ENCODE measurements around the gene ADA.

Gene ADA

GRCh38 chr20:44644667-44645131 is 6.8 kb downstream of the ADA start:
- DNase-seq (ENCODE audit: low read depth in 2 of 2): peak in 1 of 2 donors; percentile 14

DNA sequence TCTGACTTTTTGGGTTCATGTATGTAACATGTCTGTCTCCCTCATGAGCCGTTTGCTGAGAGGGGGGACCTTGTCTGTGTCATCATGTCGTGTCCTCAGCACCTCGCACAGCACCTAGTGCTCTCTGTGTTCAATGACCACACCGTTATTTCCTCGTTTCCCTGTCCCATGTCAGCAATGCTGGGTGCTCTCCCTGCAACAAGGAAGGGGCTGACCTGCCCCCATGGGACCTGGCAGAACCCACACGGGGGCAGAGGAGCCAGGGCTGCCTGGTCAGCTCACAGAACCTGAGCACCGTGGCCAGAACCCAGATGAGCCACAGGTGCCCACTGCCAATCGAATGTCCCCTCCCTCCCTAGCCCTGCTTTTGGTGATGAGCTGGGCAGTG is 7.3 kb downstream of the ADA start:
- no peak for DNase-seq (ENCODE audit: low read depth in 2 of 2)

- peak in 1 of 2 donors; percentile 20 for DNase-seq (ENCODE audit: low read depth in 2 of 2)
These were observed 7.8 kb downstream of the ADA start for GRCh38 chr20:44643596-44644229.

DNA sequence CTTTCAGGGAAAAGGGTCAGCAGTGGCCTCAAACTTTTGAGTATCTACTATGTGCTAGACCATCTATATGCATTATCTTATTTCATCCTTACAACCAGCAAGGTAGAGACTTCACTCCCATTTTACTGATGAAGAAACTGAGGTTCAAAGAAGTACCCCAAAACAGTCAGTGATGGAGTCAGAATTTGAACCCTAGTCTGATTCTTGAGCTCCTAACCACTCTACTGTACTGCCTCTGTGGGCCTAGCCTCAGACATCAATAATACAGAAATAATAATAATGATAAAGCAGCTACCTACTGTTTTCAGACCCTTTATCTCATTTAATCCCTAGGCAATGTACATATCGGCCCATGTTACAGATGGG is 8.4 kb downstream of the ADA start:
- DNase-seq (ENCODE audit: low read depth in 2 of 2): no peak

DNA sequence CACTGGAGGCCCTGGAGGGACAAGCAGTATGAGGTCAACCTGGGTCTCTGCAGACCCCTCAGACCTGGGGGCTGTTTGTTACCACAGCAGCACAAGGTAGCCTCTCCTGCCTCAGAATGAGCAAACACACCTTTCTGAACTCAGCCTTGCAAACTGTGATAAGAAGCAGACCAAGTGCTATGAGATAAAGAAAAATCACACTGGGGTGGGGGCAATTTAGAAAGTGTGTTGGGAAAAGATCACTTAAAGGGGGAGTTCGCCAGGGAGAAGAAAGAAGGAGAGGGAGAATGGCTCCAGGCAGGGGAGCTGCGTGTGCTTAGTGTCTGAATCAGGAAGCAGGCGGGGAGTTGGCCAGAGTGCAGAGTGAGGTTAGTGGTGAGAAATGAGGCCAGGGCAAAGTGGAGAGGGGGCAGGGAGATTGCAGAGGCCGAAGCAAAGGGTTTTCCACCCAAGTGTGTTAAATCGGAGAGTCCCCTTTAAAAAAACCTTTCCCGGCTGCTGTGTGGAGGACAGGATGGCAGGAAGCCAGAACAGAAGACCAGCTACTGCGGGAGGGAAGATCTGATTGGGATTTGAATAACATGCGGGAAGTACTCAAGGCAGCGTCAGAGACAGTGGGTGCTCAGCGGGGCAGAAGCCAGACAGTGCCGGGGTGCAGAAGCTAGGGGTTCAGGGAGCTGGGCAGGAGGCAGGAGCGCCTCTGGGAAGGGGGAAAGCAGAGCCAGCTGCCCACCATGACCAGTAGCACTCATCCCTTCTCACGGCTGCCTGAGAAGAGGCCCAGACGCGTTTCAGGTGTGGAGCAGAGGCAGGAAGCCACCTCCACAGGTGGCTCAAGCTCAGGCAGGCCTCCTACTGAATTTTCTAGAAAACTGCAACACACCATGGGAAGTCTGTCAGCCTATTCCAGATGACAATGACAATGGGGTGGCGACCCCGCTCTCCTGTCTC is 9.0 kb downstream of the ADA start:
- no peak for DNase-seq (ENCODE audit: low read depth in 2 of 2)

DNA sequence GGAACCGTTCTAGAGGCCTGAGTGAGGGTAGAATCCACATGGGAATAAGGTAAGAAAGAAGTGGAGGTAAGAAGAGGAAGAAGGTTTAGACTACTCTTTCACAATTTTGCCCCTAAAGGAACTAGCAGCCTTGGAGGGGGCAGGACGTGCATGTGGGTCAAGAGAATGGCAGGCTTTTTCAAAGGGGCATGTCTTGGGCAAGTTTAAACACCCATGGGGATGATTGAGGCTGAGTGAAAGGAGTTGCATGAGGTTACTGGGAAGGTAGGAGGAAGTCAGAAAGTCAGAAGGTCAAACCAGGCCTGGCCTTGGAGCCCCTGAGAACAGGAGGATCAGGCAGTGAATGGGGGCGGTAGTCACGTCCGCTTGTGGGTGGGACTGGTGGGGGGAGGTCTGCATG is 10.2 kb downstream of the ADA start:
- DNase-seq (ENCODE audit: low read depth in 2 of 2): no peak

GRCh38 chr20:44640522-44640921 is 11.0 kb downstream of the ADA start:
- DNase-seq (ENCODE audit: low read depth in 2 of 2): no peak

DNA sequence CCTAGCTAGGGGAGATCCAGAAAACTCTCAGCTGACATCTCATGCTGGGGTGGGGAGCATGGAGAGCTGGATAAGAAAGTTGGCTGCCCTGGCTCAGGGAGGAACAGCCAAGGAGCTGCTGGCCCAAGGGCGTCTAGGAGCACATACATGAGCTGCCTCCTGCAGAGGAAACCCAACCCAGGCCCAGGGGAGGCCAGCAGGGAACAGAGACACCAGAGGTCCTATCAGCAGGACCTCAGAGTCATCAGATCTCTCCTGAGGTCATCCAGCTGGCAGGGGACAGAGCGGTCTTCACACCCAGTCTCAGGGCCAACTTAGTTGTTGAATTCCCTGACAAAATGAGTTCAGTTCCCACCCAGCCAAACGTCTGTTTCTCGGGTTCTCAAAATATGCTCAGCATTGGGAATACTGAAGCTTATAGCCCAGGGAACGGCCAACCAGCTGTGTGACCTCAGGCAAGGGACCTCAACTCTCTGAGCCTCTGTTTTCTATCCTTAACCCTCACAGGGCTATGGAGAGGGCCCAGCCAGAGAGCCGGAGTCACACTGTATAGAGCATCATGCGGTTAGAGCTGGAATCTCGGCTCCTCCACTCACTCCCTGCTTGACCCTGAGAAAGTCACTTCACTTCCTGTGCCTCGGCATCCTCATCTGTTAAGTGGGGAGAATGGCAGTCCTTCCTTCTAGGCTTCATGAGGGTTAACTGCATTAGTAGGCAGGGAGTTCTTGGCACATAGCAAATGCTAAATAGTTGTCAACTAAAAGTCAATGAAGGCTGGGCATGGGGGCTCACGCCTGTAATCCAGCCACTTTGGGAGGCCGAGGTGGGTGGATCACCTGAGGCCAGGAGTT is 13.8 kb downstream of the ADA start:
- no peak for DNase-seq (ENCODE audit: low read depth in 2 of 2)

DNA sequence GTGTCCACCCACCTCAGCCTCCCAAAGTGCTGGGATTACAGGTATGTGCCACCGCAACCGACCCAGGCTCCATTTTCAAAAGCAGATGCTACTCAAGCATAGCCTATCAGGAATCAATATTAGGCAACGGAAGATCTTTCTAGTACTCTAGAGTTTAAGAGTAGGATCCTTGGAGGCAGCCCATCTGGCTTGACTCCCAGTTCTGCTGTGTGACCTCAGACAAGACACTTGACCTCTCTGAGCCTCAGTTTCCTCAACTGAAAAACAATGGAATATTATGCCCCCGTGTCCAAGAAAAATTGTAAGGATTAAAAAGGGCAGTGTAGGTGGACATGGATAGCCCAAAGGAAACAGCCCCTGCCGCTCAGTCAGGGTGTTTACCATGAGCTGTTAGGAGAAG is 14.5 kb downstream of the ADA start:
- DNase-seq (ENCODE audit: low read depth in 2 of 2): no peak

- no peak for DNase-seq (ENCODE audit: low read depth in 2 of 2)
These were observed 15.6 kb downstream of the ADA start for GRCh38 chr20:44635877-44636276.

- no peak for DNase-seq (ENCODE audit: low read depth in 2 of 2)
These were observed 17.5 kb downstream of the ADA start for GRCh38 chr20:44633872-44634600.

GRCh38 chr20:44633187-44633810 is 18.2 kb downstream of the ADA start:
- DNase-seq (ENCODE audit: low read depth in 2 of 2): no peak

DNA sequence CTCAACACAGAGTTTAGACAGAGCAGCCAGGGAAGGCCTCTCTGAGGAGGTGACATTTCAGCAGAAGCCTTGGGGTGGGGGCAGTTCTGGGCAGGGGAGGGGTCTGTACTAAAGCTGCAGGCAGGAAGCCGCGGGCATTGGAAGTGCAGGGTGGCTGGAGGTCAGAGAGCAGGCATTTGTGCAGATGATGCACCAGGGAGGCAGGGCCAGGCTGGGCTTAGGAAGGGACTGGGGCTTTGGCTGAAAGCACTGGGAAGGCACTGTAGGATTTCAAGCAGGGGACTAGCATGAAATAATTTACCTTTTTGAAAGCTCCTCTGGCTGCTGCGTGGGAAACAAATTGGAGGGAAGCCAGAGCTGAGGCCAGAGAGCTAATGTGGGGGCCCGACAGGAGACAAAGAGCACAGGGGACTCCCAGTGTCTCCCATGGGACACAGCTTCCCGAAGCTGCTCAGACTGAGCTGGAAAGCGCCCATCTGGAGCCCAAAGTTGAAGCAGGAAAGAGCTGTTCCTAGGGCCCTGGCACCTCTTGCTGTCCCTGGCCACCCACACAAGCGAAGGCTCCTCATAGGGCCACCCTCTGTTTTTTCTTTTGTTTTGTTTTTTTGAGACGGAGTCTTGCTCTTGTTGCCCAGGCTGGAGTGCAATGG is 19.3 kb downstream of the ADA start:
- no peak for DNase-seq (ENCODE audit: low read depth in 2 of 2)

- DNase-seq (ENCODE audit: low read depth in 2 of 2): no peak
These were observed 21.2 kb downstream of the ADA start for GRCh38 chr20:44630297-44630696.

DNA sequence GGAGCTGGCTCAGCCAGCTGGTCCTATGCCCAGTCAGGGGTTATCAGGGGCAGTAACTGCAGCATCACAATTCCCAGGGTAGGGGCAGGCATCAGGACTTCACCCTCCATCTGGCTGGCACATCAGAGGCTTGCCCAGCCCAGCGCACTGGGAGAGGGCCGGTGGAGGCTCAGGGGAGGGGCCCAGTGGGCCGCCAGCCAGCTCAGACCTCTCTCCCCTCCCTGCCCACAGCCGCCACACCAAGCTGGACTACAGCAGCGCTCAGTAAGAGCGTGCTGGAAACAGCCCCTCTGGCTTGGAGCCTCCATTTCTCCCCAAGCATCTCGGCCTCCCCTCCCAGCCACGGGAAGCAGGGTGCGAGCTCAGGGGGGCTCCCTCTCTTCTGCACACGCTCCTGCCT is 22.0 kb downstream of the ADA start:
- no peak for DNase-seq (ENCODE audit: low read depth in 2 of 2)

DNA sequence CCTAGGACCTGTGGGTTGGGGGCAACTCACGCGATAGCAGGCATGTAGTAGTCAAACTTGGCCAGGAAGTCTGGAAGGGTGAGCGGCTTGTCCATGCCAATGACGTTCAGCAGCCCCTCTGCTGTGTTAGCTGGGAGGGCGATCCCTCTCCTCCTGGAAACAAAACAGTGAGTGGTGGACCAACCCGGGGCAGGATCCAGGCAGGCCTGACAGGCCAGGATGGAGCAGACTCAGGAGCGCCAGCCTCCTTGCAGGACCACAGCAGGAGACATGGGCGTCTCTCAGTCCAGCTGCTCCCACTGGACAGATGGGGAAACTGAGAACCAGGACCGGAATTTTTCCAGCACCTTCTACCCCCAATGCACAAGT is 22.5 kb downstream of the ADA start:
- no peak for DNase-seq (ENCODE audit: low read depth in 2 of 2)

GRCh38 chr20:44627364-44628010 is 24.0 kb downstream of the ADA start:
- DNase-seq (ENCODE audit: low read depth in 2 of 2): no peak

- no peak for DNase-seq (ENCODE audit: low read depth in 2 of 2)
These were observed 25.2 kb downstream of the ADA start for GRCh38 chr20:44626278-44626677.

DNA sequence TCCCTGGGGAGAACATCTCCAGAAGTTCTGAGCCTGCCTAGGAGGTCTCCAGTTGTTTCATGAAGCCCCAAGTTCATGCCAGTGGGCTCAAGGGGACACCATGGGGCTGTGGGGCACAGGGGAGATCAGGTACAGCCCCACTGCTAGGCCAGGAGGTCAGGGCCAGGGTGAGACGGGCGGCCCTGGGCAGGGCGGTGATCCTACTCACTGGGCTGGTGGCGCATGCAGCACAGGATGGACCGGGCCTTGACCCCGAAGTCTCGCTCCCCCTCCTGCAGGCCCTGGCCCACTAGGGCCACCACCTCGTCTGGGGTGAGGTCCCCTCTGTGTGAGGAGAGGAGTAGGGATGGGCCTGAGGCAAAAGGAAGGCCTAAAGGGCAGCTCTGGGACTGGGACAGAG is 26.1 kb downstream of the ADA start:
- no peak for DNase-seq (ENCODE audit: low read depth in 2 of 2)

GRCh38 chr20:44624743-44625271 is 26.7 kb downstream of the ADA start:
- DNase-seq (ENCODE audit: low read depth in 2 of 2): no peak

All from stimulated activated CD8-positive, alpha-beta memory T cell treated with anti-CD3 and anti-CD28 coated beads, Interleukin-2, amount 100 ng/mL, for 1 hour (primary cell).